Thyroid gland (tissue), 4 donors: ENCODE data around the gene SH2D1B.

Experiments used
- POLR2A ChIP-seq, 2 donors: fragments of 450-650 bp; IDR thresholded peaks; one replicate each; pipeline ENCODE4 v1.6.1; 2017; ENCODE audit warnings: antibody characterized with exemption in 2 of 2, mild to moderate bottlenecking in 2 of 2, moderate library complexity in 1 of 2
- TF ChIP-seq, protein P1 (sequence below), 6 experiments: fragments of 200-600 bp in 3 of 6; fragments of 450-650 bp in 3 of 6; sonication (generic) in 3 of 6; IDR thresholded peaks; one replicate each; pipeline ENCODE4 v1.5.1; 2016 to 2019; ENCODE audit warnings: antibody characterized with exemption in 6 of 6, mild to moderate bottlenecking in 2 of 6, inconsistent platforms in 1 of 6, moderate library complexity in 1 of 6

GRCh38 chr1:162421258-162422164 lies 9.6 kb upstream of the SH2D1B start:
- TF ChIP-seq, protein P1, sequence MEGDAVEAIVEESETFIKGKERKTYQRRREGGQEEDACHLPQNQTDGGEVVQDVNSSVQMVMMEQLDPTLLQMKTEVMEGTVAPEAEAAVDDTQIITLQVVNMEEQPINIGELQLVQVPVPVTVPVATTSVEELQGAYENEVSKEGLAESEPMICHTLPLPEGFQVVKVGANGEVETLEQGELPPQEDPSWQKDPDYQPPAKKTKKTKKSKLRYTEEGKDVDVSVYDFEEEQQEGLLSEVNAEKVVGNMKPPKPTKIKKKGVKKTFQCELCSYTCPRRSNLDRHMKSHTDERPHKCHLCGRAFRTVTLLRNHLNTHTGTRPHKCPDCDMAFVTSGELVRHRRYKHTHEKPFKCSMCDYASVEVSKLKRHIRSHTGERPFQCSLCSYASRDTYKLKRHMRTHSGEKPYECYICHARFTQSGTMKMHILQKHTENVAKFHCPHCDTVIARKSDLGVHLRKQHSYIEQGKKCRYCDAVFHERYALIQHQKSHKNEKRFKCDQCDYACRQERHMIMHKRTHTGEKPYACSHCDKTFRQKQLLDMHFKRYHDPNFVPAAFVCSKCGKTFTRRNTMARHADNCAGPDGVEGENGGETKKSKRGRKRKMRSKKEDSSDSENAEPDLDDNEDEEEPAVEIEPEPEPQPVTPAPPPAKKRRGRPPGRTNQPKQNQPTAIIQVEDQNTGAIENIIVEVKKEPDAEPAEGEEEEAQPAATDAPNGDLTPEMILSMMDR (IDR thresholded peaks at IDR 0.05): no peak
- TF ChIP-seq POLR2A (IDR thresholded peaks at IDR 0.05): no peak
